ENCODE results near the gene GTSF1L. TPM values are rescaled to one million over a fixed set of nuclear protein-coding genes. Genes with fewer than 3 reads are reported as not detected.
"Not testable (repeated sequence)": the region's sequence is repeated elsewhere in the genome, so short reads cannot be mapped to it uniquely, and the experiment has no call there.

GTSF1L gene
- total RNA-seq, 1 donor from 2014 or later: not detected

- no peaks in the 10 kb centered on the region for H3K9me3 Mint-ChIP-seq (ENCODE audit: low read depth)
- H3K4me1 Mint-ChIP-seq (ENCODE audit: low read depth): no peaks in the 10 kb centered on the region
- H3K4me3 Mint-ChIP-seq (ENCODE audit: low read depth): no peak overlapping the region
- TF ChIP-seq, protein P1, sequence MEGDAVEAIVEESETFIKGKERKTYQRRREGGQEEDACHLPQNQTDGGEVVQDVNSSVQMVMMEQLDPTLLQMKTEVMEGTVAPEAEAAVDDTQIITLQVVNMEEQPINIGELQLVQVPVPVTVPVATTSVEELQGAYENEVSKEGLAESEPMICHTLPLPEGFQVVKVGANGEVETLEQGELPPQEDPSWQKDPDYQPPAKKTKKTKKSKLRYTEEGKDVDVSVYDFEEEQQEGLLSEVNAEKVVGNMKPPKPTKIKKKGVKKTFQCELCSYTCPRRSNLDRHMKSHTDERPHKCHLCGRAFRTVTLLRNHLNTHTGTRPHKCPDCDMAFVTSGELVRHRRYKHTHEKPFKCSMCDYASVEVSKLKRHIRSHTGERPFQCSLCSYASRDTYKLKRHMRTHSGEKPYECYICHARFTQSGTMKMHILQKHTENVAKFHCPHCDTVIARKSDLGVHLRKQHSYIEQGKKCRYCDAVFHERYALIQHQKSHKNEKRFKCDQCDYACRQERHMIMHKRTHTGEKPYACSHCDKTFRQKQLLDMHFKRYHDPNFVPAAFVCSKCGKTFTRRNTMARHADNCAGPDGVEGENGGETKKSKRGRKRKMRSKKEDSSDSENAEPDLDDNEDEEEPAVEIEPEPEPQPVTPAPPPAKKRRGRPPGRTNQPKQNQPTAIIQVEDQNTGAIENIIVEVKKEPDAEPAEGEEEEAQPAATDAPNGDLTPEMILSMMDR (IDR thresholded peaks at IDR 0.05; ENCODE audit: unreplicated experiment): no peak
- no peak overlapping the region for H3K27ac Mint-ChIP-seq
- DNase-seq (ENCODE audit: low spot score, unreplicated experiment): no peak
- H3K27me3 Mint-ChIP-seq: peaks cover 36% of the 10 kb centered on the region
- no peaks in the 10 kb centered on the region for H3K36me3 Mint-ChIP-seq (ENCODE audit: insufficient read depth)
Observed at GRCh38 chr20:43766917-43767316, 40.1 kb upstream of the GTSF1L start.

DNA sequence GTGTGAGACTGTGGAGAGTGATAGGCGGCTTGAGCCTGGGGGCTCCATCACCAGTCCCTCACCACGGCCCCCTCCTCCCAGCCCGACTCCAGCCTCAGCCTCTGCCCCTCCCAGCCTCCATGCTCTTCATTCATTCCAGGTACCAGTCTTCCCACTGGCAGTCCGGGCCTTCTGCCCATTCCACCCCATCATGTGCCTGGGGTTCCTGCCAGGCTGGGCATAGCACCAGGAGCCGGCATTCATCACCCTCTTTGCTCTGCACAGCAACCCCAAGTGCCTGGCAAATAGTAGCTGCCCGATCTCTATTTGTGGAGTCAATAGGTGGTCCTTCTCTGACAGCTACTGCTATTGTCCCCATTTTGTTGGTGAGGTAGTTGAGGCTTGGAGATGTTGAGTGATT lies 39.6 kb upstream of the GTSF1L start:
- Mint-ChIP-seq H3K9me3 (ENCODE audit: low read depth) (no peaks in the 10 kb centered on the region), H3K4me3 (ENCODE audit: low read depth) (no peak overlapping the region), H3K27ac (no peak overlapping the region), H3K4me1 (ENCODE audit: low read depth) (no peaks in the 10 kb centered on the region), H3K27me3 (peaks cover 34% of the 10 kb centered on the region), H3K36me3 (ENCODE audit: insufficient read depth) (no peaks in the 10 kb centered on the region)
- no peak for DNase-seq (ENCODE audit: low spot score, unreplicated experiment)
- TF ChIP-seq, protein P1 (IDR thresholded peaks at IDR 0.05; ENCODE audit: unreplicated experiment): no peak

- Mint-ChIP-seq H3K4me1 (ENCODE audit: low read depth) (no peaks in the 10 kb centered on the region), H3K36me3 (ENCODE audit: insufficient read depth) (no peaks in the 10 kb centered on the region), H3K4me3 (ENCODE audit: low read depth) (no peak overlapping the region), H3K27ac (no peak overlapping the region), H3K9me3 (ENCODE audit: low read depth) (no peaks in the 10 kb centered on the region), H3K27me3 (peaks cover 33% of the 10 kb centered on the region)
- TF ChIP-seq, protein P1 (IDR thresholded peaks at IDR 0.05; ENCODE audit: unreplicated experiment): no peak
- DNase-seq (ENCODE audit: low spot score, unreplicated experiment): no peak
Observed at GRCh38 chr20:43765916-43766315, 39.1 kb upstream of the GTSF1L start.

DNA sequence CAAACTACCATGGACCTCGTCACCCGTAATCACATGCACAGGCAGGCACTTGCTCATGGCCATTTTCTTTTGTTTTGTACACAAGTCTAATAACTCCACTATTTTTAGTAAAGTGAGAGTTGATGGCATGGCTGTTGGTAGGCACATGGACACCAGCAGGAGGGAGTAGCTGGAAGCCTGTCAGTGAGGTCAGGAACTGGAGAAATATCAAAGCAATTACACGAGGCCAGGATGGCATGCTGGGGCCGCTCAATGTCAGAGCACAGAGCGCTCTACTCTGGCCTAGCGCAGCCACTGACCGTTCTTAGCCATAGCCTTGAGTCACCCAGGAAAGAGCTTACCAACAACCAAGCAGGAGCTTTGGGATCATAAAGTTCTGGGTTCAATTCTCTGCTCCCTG lies 36.1 kb upstream of the GTSF1L start:
- H3K4me3 Mint-ChIP-seq (ENCODE audit: low read depth): no peak overlapping the region
- H3K27me3 Mint-ChIP-seq: peaks cover 17% of the 10 kb centered on the region
- no peak for DNase-seq (ENCODE audit: low spot score, unreplicated experiment)
- H3K9me3 Mint-ChIP-seq (ENCODE audit: low read depth): no peaks in the 10 kb centered on the region
- H3K27ac Mint-ChIP-seq: no peak overlapping the region
- TF ChIP-seq, protein P1 (IDR thresholded peaks at IDR 0.05; ENCODE audit: unreplicated experiment): no peak
- no peaks in the 10 kb centered on the region for H3K4me1 Mint-ChIP-seq (ENCODE audit: low read depth)
- H3K36me3 Mint-ChIP-seq (ENCODE audit: insufficient read depth): no peaks in the 10 kb centered on the region

- no peaks in the 10 kb centered on the region for H3K9me3 Mint-ChIP-seq (ENCODE audit: low read depth)
- H3K27ac Mint-ChIP-seq: no peak overlapping the region
Observed at GRCh38 chr20:43761386-43762340, 34.9 kb upstream of the GTSF1L start.

DNA sequence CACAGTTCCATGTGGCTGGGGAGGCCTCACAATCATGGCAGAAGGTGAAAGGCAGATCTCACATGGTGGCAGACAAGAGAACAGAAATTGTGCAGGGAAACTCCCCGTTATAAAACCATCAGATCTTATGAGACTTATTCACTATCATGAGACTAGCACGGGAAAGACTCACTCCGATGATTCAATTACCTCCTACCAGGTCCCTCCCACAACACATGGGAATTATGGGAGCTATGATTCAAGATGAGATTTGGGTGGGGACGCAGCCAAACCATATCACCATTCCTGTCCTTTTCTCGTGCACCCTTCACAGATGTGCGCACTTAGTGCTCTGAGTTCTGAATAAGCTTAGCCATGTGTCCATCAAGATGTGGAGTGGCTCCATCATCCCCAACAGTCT lies 31.1 kb upstream of the GTSF1L start:
- DNase-seq (ENCODE audit: low spot score, unreplicated experiment); H3K36me3 Mint-ChIP-seq (ENCODE audit: insufficient read depth); H3K4me3 Mint-ChIP-seq (ENCODE audit: low read depth); H3K27ac Mint-ChIP-seq; H3K9me3 Mint-ChIP-seq (ENCODE audit: low read depth); H3K4me1 Mint-ChIP-seq (ENCODE audit: low read depth): not testable (repeated sequence)
- peaks cover 11% of the 10 kb centered on the region for H3K27me3 Mint-ChIP-seq

More at GRCh38 chr20:43761386-43762340, 34.9 kb upstream of the GTSF1L start:
- TF ChIP-seq, protein P1 (IDR thresholded peaks at IDR 0.05; ENCODE audit: unreplicated experiment): no peak
- Mint-ChIP-seq H3K36me3 (ENCODE audit: insufficient read depth) (no peaks in the 10 kb centered on the region), H3K27me3 (peaks cover 7% of the 10 kb centered on the region), H3K4me1 (ENCODE audit: low read depth) (no peaks in the 10 kb centered on the region), H3K4me3 (ENCODE audit: low read depth) (no peak overlapping the region)
- DNase-seq (ENCODE audit: low spot score, unreplicated experiment): no peak

Data from progenitor cell of endocrine pancreas (in vitro differentiated cells).